ENCODE data around the gene NFIA.
"Not testable (repeated sequence)": the region's sequence is repeated elsewhere in the genome, so short reads cannot be mapped to it uniquely, and the experiment has no call there.

Gene NFIA

GRCh38 chr1:61273167-61273705 is 190.9 kb downstream of the NFIA start:
- DNase-seq (ENCODE audit: low read depth), result no peak

GRCh38 chr1:61273861-61274260 is 191.5 kb downstream of the NFIA start:
- DNase-seq (ENCODE audit: low read depth), result no peak

GRCh38 chr1:61274939-61275338 is 192.6 kb downstream of the NFIA start:
- no peak for DNase-seq (ENCODE audit: low read depth)

- no peak for DNase-seq (ENCODE audit: low read depth)
These were observed 193.9 kb downstream of the NFIA start for GRCh38 chr1:61276246-61276645.

- no peak for DNase-seq (ENCODE audit: low read depth)
These were observed 194.8 kb downstream of the NFIA start for GRCh38 chr1:61277121-61277690.

GRCh38 chr1:61278503-61278902 is 196.1 kb downstream of the NFIA start:
- not testable (repeated sequence) for DNase-seq (ENCODE audit: low read depth)

GRCh38 chr1:61278966-61279365 is 196.6 kb downstream of the NFIA start:
- DNase-seq (ENCODE audit: low read depth), result no peak

- no peak for DNase-seq (ENCODE audit: low read depth)
These were observed 197.2 kb downstream of the NFIA start for GRCh38 chr1:61279570-61279969.

- no peak for DNase-seq (ENCODE audit: low read depth)
These were observed 198.1 kb downstream of the NFIA start for GRCh38 chr1:61280452-61280851.

- no peak for DNase-seq (ENCODE audit: low read depth)
These were observed 200.0 kb downstream of the NFIA start for GRCh38 chr1:61282387-61282786.

GRCh38 chr1:61284248-61284854 is 202.0 kb downstream of the NFIA start:
- DNase-seq (ENCODE audit: low read depth), result no peak

- no peak for DNase-seq (ENCODE audit: low read depth)
These were observed 202.6 kb downstream of the NFIA start for GRCh38 chr1:61284936-61285335.

GRCh38 chr1:61285371-61285885 is 203.1 kb downstream of the NFIA start:
- no peak for DNase-seq (ENCODE audit: low read depth)

- DNase-seq (ENCODE audit: low read depth), result peak; percentile 9
These were observed 204.7 kb downstream of the NFIA start for GRCh38 chr1:61287014-61287413.

GRCh38 chr1:61287734-61288133 is 205.4 kb downstream of the NFIA start:
- peak; percentile 28 for DNase-seq (ENCODE audit: low read depth)

GRCh38 chr1:61289232-61290098 is 207.1 kb downstream of the NFIA start:
- DNase-seq (ENCODE audit: low read depth), result no peak

- no peak for DNase-seq (ENCODE audit: low read depth)
These were observed 208.2 kb downstream of the NFIA start for GRCh38 chr1:61290525-61290924.

GRCh38 chr1:61293197-61293596 is 210.8 kb downstream of the NFIA start:
- DNase-seq (ENCODE audit: low read depth), result no peak

- DNase-seq (ENCODE audit: low read depth), result no peak
These were observed 211.7 kb downstream of the NFIA start for GRCh38 chr1:61293986-61294504.

GRCh38 chr1:61294930-61295329 is 212.6 kb downstream of the NFIA start:
- no peak for DNase-seq (ENCODE audit: low read depth)

- no peak for DNase-seq (ENCODE audit: low read depth)
These were observed 213.6 kb downstream of the NFIA start for GRCh38 chr1:61295818-61296537.

- DNase-seq (ENCODE audit: low read depth), result no peak
These were observed 215.5 kb downstream of the NFIA start for GRCh38 chr1:61297887-61298286.

Measured in GM04503 (cell line).